ENCODE measurements around the gene VPS26B. TPM values are rescaled to one million over a fixed set of nuclear protein-coding genes. Genes with fewer than 3 reads are reported as not detected.

The VPS26B gene
- 21.9 and 22.7 TPM in 2 replicates for polyA plus RNA-seq (2013)

DNA sequence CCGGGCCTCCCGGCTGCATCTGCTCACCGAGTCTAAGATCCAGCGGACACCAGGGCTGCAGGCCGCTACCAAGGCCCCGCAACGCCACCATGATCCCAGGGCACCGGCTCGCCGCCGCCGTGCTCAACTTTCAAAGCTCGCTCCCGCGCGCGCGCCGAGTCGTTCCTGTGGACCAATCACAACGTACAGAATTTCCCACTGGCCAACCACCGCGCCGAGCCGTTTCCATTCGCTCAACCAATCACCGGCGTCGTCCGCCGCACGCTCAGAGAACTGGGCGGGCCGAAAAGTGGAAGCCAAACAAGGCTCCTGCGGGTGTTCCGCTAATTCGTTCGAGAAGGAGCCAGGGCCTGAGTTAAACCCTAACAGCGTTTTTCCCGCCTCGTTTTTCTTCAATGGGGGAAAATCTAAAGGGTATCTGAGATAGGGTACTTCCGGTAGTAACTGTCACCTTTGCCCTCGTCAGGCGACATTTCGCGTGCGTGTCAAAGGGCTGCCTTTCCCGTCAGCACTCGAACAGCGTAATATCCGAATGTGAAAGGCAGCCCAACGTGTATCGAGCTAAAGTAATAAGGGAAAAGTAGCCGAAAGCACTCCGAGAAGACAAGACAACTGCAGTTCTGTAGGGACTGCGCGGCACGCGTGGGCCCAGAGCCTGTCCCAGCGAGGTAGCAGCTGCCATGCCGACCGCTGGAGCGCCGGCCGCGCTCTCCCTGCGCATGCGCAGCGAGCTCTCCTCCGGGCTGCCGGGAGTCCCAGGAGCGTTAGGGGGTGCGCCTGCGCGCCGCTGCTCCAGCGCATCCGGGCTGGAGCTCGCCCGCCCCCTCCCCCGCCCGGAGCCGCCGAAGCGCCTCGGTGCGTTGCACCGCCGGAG, at the start of gene VPS26B, which contains the start of gene NCAPD3:
Gene VPS26B (plus strand): TSS at position 836 of the 874 bp plus-strand sequence. CDS start 452 bp downstream, outside the sequence.
Gene NCAPD3 (minus strand): TSS at position 132 of the 874 bp plus-strand sequence. CDS start 41 bp downstream, at position 91.
- H2BK5ac ChIP-seq (ENCODE audit: low read depth, low read length, poor library complexity), result peak within 1 kb of the TSS; percentile 39
- peak within 1 kb of the TSS; percentile 85 for H4K8ac ChIP-seq (ENCODE audit: low read depth, low read length)
- no peak within 1 kb of the TSS for H2BK12ac ChIP-seq (ENCODE audit: low read length)
- peak within 1 kb of the TSS; percentile 95 for H3K18ac ChIP-seq (ENCODE audit: low read length)
- peak within 1 kb of the TSS; percentile 81 for H3K14ac ChIP-seq (ENCODE audit: low read length)
- H3K36me3 ChIP-seq (ENCODE audit: control insufficient read depth in 1 of 2, insufficient read depth in 2 of 2, low read length in 2 of 2), result peaks cover 2 to 3% of the 10 kb centered on the region in 2 experiments
- H2BK120ac ChIP-seq (ENCODE audit: insufficient read depth, low read length, poor library complexity), result no peak within 1 kb of the TSS
- peak within 1 kb of the TSS; percentile 80 for H3K9ac ChIP-seq (ENCODE audit: low read length)
- H3K23ac ChIP-seq (ENCODE audit: low read length), result no peak within 1 kb of the TSS
- H4K91ac ChIP-seq (ENCODE audit: low read depth, low read length), result peak within 1 kb of the TSS; percentile 68
- peaks cover 9% of the 10 kb centered on the region for H3K79me1 ChIP-seq (ENCODE audit: low read length)
- no CpG with 5 or more reads among the region's 89 CpGs for WGBS (ENCODE audit: extremely low coverage, insufficient coverage, insufficient read length)
- H3K9me3 ChIP-seq (ENCODE audit: insufficient read depth, low read depth, low read length), result no peaks in the 10 kb centered on the region
- peak within 1 kb of the TSS; percentile 91 for H3K4me3 ChIP-seq (ENCODE audit: low read depth, low read length)
- H3K27me3 ChIP-seq (ENCODE audit: insufficient read depth, low read length), result no peaks in the 10 kb centered on the region
- H3K4me2 ChIP-seq (ENCODE audit: low read length), result peak within 1 kb of the TSS; percentile 95
- H3K27ac ChIP-seq (ENCODE audit: low read depth, low read length), result peak within 1 kb of the TSS; percentile 48
- peak within 1 kb of the TSS; percentile 83 for H4K12ac ChIP-seq (ENCODE audit: low read depth, low read length)
- peaks cover 5 to 8% of the 10 kb centered on the region in 2 experiments for H3K4me1 ChIP-seq (ENCODE audit: control insufficient read depth in 1 of 2, insufficient read depth in 2 of 2, low read length in 2 of 2)
- peak within 1 kb of the TSS; percentile 98 for H2AFZ ChIP-seq (ENCODE audit: insufficient read depth, low read length, poor library complexity)
- no peak within 1 kb of the TSS for H2AK5ac ChIP-seq (ENCODE audit: low read length)
- DNase-seq, result peak; percentile 98 to 99
- peaks cover 7% of the 10 kb centered on the region for H3K79me2 ChIP-seq (ENCODE audit: control insufficient read depth, insufficient read depth, low read length, poor library complexity)
- H3K4ac ChIP-seq (ENCODE audit: low read depth, low read length), result peak within 1 kb of the TSS; percentile 49

DNA sequence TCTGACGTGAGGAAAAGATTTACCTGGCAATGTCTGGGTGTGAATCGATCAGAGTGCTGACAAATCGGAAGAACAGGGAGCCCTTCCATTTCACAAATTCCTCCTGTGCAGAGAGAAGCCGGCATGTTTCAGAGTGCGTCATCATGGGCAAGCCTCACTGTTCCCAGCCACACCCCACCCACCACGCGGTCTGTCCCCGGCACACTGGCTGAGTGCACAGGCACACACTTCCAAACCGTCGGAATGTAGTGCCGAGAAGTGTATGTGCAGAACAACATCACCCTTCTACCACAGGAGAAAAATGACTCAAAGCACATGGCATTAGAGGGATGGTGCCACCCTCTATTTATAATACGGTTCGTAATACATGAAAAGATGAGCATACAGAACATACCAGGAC, 48.2 kb upstream of the VPS26B start:
- no peak overlapping the region for H4K12ac ChIP-seq (ENCODE audit: low read depth, low read length)
- H2BK120ac ChIP-seq (ENCODE audit: insufficient read depth, low read length, poor library complexity), result no peak overlapping the region
- H2AFZ ChIP-seq (ENCODE audit: insufficient read depth, low read length, poor library complexity), result no peak overlapping the region
- H2BK5ac ChIP-seq (ENCODE audit: low read depth, low read length, poor library complexity), result no peak overlapping the region
- H3K14ac ChIP-seq (ENCODE audit: low read length), result no peak overlapping the region
- H3K79me2 ChIP-seq (ENCODE audit: control insufficient read depth, insufficient read depth, low read length, poor library complexity), result no peaks in the 10 kb centered on the region
- H3K9ac ChIP-seq (ENCODE audit: low read length), result no peak overlapping the region
- no peaks in the 10 kb centered on the region for H3K27me3 ChIP-seq (ENCODE audit: insufficient read depth, low read length)
- no peaks in the 10 kb centered on the region for H3K79me1 ChIP-seq (ENCODE audit: low read length)
- H3K36me3 ChIP-seq (ENCODE audit: control insufficient read depth in 1 of 2, insufficient read depth in 2 of 2, low read length in 2 of 2), result peaks cover 28 to 41% of the 10 kb centered on the region in 2 experiments
- H3K23ac ChIP-seq (ENCODE audit: low read length), result no peak overlapping the region
- H2BK12ac ChIP-seq (ENCODE audit: low read length), result no peak overlapping the region
- no peak overlapping the region for H2AK5ac ChIP-seq (ENCODE audit: low read length)
- H3K4ac ChIP-seq (ENCODE audit: low read depth, low read length), result no peak overlapping the region
- H3K18ac ChIP-seq (ENCODE audit: low read length), result no peak overlapping the region
- H3K4me3 ChIP-seq (ENCODE audit: low read depth, low read length), result no peak overlapping the region
- no peak overlapping the region for H3K27ac ChIP-seq (ENCODE audit: low read depth, low read length)
- no peak overlapping the region for H3K4me2 ChIP-seq (ENCODE audit: low read length)
- WGBS (ENCODE audit: extremely low coverage, insufficient coverage, insufficient read length), result no CpG with 5 or more reads among the region's 13 CpGs
- no peak for DNase-seq
- H3K9me3 ChIP-seq (ENCODE audit: insufficient read depth, low read depth, low read length), result no peaks in the 10 kb centered on the region
- no peaks in the 10 kb centered on the region for H3K4me1 ChIP-seq (ENCODE audit: control insufficient read depth in 1 of 2, insufficient read depth in 2 of 2, low read length in 2 of 2)
- H4K91ac ChIP-seq (ENCODE audit: low read depth, low read length), result no peak overlapping the region
- H4K8ac ChIP-seq (ENCODE audit: low read depth, low read length), result no peak overlapping the region

DNA sequence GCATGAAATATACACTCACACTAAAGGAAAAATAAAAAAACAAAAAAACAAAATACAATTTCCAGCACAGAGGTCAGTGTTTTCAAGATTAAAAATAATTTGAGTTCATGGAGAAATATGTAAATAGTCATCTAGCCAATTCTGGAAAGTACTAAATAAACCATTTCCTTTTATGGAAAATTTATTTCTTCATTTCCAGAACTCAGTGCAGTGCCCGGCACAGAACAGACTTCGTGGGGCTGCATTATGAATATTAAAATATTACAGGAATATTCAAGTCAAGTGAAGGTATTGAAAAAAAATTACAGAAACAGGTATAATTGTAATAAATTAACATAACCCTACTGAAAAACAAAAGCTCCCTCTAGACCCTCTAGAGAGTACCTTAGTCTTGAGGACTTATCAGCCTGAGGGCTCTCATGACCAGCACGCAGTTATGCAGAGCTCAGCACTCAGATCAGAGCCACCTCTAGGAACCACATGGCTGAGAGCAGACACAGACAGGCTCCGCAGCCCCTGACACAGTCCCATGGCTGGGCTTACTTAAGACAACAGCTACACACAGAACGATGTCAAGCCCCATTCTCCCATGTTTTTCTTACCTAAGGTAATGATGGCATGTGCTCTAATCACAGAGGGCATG, 46.3 kb upstream of the VPS26B start:
- no peak overlapping the region for H3K14ac ChIP-seq (ENCODE audit: low read length)
- H3K4me1 ChIP-seq (ENCODE audit: control insufficient read depth in 1 of 2, insufficient read depth in 2 of 2, low read length in 2 of 2), result no peaks in the 10 kb centered on the region
- H3K9me3 ChIP-seq (ENCODE audit: insufficient read depth, low read depth, low read length), result no peaks in the 10 kb centered on the region
- no peak overlapping the region for H3K4me2 ChIP-seq (ENCODE audit: low read length)
- H4K91ac ChIP-seq (ENCODE audit: low read depth, low read length), result no peak overlapping the region
- H2BK120ac ChIP-seq (ENCODE audit: insufficient read depth, low read length, poor library complexity), result no peak overlapping the region
- H3K79me1 ChIP-seq (ENCODE audit: low read length), result no peaks in the 10 kb centered on the region
- no peak for DNase-seq
- H3K36me3 ChIP-seq (ENCODE audit: control insufficient read depth in 1 of 2, insufficient read depth in 2 of 2, low read length in 2 of 2), result peaks cover 21 to 29% of the 10 kb centered on the region in 2 experiments
- no peak overlapping the region for H4K8ac ChIP-seq (ENCODE audit: low read depth, low read length)
- H2BK12ac ChIP-seq (ENCODE audit: low read length), result no peak overlapping the region
- H2AFZ ChIP-seq (ENCODE audit: insufficient read depth, low read length, poor library complexity), result no peak overlapping the region
- no peak overlapping the region for H3K4me3 ChIP-seq (ENCODE audit: low read depth, low read length)
- H3K79me2 ChIP-seq (ENCODE audit: control insufficient read depth, insufficient read depth, low read length, poor library complexity), result no peaks in the 10 kb centered on the region
- no peak overlapping the region for H3K4ac ChIP-seq (ENCODE audit: low read depth, low read length)
- WGBS (ENCODE audit: extremely low coverage, insufficient coverage, insufficient read length), result no CpG with 5 or more reads among the region's 5 CpGs
- no peaks in the 10 kb centered on the region for H3K27me3 ChIP-seq (ENCODE audit: insufficient read depth, low read length)
- no peak overlapping the region for H4K12ac ChIP-seq (ENCODE audit: low read depth, low read length)
- no peak overlapping the region for H2AK5ac ChIP-seq (ENCODE audit: low read length)
- no peak overlapping the region for H3K9ac ChIP-seq (ENCODE audit: low read length)
- H3K23ac ChIP-seq (ENCODE audit: low read length), result no peak overlapping the region
- H3K18ac ChIP-seq (ENCODE audit: low read length), result no peak overlapping the region
- H3K27ac ChIP-seq (ENCODE audit: low read depth, low read length), result no peak overlapping the region
- H2BK5ac ChIP-seq (ENCODE audit: low read depth, low read length, poor library complexity), result no peak overlapping the region

DNA sequence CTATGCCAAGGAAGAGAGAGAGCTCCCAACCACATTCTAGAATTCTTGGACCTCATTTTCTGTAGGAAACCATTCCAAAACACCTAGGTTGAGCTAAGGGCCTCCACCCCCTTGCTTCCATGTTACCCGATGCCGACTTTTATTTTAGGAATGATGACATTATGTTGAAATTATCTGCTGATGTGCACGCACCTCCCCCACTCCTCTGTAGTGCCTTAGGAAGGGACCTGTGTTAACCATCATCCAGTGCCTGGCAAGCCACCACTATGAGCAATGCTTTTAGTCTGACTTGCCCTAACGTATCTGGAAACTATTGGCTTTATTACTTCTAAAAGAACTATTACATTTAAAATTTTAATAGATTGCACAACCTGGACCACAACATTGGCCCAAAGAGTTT, 42.8 kb upstream of the VPS26B start:
- Histone ChIP-seq H2BK5ac (ENCODE audit: low read depth, low read length, poor library complexity) (no peak overlapping the region), H4K91ac (ENCODE audit: low read depth, low read length) (no peak overlapping the region), H4K12ac (ENCODE audit: low read depth, low read length) (no peak overlapping the region), H3K4me2 (ENCODE audit: low read length) (no peak overlapping the region), H3K27me3 (ENCODE audit: insufficient read depth, low read length) (no peaks in the 10 kb centered on the region), H3K4me3 (ENCODE audit: low read depth, low read length) (no peak overlapping the region), H3K4ac (ENCODE audit: low read depth, low read length) (no peak overlapping the region), H2BK12ac (ENCODE audit: low read length) (no peak overlapping the region), H3K36me3 (ENCODE audit: control insufficient read depth in 1 of 2, insufficient read depth in 2 of 2, low read length in 2 of 2) (peaks cover 16 to 21% of the 10 kb centered on the region in 2 experiments), H3K27ac (ENCODE audit: low read depth, low read length) (no peak overlapping the region), H3K79me1 (ENCODE audit: low read length) (no peaks in the 10 kb centered on the region), H3K4me1 (ENCODE audit: control insufficient read depth in 1 of 2, insufficient read depth in 2 of 2, low read length in 2 of 2) (no peaks in the 10 kb centered on the region), H3K18ac (ENCODE audit: low read length) (no peak overlapping the region), H2AK5ac (ENCODE audit: low read length) (no peak overlapping the region), H2AFZ (ENCODE audit: insufficient read depth, low read length, poor library complexity) (no peak overlapping the region), H3K79me2 (ENCODE audit: control insufficient read depth, insufficient read depth, low read length, poor library complexity) (no peaks in the 10 kb centered on the region), H4K8ac (ENCODE audit: low read depth, low read length) (no peak overlapping the region), H3K14ac (ENCODE audit: low read length) (no peak overlapping the region), H3K9me3 (ENCODE audit: insufficient read depth, low read depth, low read length) (no peaks in the 10 kb centered on the region), H3K23ac (ENCODE audit: low read length) (no peak overlapping the region), H3K9ac (ENCODE audit: low read length) (no peak overlapping the region), H2BK120ac (ENCODE audit: insufficient read depth, low read length, poor library complexity) (no peak overlapping the region)
- WGBS (ENCODE audit: extremely low coverage, insufficient coverage, insufficient read length), result no CpG with 5 or more reads among the region's 4 CpGs
- no peak for DNase-seq

Data from trophoblast cell (in vitro differentiated cells and primary cell).